Stimulated activated CD4-positive, alpha-beta T cell treated with anti-CD3 and anti-CD28 coated beads, TNF-alpha, amount 100 ng/mL, for 48 hours (primary cell): ENCODE measurements around the gene PRKAR1B.

ENCODE experiments used
- DNase-seq, 3 donors: peaks; one replicate each; pipeline ENCODE4 v3.0.0-alpha.2; 2020; ENCODE audit warnings: low read depth in 3 of 3

The PRKAR1B gene

GRCh38 chr7:721619-722248, 5.3 kb downstream of the PRKAR1B start:
- DNase-seq: no peak

DNA sequence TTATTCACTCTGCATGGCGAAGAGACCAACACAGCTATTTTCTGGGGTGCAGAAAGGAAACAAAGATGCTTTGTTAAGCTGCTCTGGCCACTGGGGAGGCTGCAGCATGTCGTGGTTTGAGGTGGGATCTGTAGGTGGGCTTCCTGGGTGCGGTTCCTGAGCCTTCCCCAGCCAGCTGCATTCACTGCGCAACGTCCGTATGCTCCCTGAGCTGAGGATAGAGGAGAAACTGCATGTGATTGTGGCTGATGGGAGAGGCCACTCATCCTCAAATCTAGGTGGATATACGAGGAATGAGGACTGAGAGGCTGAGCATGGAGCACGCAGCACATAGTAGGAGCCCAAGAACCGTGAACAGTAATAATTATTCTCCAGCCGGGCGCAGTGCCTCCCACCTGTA, 10.4 kb downstream of the PRKAR1B start:
- no peak for DNase-seq

GRCh38 chr7:716222-716621, 10.9 kb downstream of the PRKAR1B start:
- DNase-seq: no peak

DNA sequence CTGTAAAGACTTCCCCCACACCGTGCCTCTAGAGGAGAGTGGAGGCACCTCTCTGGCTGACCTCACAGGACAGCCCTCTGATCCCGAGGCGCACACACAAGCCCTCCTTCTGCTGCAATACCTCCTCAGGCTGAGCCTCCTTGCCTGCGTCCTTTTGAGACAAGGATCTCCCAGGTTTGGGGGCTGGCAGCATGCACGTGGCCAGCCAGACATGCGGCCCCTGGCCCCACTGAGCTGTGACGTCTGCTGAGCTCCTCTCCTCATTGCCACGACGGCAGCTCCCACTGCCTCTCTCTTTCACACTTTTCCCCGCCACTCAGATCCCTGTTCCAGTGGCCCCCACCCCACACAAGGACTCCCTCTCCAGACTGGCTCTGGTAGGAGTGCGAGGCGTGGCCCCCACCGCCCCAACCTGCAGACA, 12.8 kb downstream of the PRKAR1B start:
- DNase-seq: no peak

DNA sequence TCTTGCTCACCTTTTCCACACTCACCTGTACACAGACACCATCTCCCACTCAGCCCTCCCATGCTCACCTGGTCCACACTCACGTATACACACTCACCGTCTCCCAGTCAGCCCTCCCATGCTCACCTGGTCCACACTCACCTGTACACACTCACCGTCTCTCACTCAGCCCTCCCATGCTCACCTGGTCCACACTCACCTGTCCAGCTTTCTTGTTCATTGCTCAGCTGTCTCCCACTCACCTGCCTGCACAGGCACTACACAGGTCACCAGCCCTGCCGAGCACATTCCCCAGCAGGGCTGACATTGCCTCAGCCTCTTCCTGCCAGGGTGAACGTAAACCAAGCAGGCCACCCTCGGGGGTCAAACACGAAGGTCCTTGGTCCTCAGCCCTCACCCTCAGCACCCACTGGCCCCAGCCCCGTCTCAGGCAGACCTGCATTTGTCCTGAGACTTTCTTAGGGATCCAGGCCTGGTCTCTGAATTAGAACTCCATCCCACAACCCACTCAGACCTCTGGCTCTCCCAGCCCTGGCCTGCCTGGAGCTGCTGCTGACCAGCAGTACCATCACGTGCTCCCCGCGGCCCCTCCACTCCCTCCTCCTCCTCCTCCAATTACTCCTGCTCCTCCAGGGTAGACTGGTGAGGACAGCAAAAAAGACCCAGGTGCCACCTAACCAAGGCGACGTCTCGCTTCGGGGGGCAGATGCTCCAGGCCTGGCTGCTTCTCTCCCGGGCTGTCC, 13.4 kb downstream of the PRKAR1B start:
- DNase-seq: no peak

DNA sequence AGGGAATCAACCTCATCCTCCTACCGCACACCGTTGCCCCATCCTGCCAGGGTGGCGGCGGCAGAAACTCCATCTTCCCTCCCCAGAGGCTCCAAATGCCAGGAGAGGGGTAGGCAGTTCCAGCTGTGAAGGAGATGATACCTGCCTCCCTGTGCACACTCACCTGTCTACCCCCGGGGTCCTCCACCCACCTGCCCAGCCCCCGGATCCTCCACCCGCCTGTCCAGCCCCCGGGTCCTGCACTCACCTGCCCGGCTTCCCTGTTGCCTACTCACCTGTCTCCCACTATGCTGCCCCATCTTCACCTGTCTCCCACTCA, 14.0 kb downstream of the PRKAR1B start:
- no peak for DNase-seq

DNA sequence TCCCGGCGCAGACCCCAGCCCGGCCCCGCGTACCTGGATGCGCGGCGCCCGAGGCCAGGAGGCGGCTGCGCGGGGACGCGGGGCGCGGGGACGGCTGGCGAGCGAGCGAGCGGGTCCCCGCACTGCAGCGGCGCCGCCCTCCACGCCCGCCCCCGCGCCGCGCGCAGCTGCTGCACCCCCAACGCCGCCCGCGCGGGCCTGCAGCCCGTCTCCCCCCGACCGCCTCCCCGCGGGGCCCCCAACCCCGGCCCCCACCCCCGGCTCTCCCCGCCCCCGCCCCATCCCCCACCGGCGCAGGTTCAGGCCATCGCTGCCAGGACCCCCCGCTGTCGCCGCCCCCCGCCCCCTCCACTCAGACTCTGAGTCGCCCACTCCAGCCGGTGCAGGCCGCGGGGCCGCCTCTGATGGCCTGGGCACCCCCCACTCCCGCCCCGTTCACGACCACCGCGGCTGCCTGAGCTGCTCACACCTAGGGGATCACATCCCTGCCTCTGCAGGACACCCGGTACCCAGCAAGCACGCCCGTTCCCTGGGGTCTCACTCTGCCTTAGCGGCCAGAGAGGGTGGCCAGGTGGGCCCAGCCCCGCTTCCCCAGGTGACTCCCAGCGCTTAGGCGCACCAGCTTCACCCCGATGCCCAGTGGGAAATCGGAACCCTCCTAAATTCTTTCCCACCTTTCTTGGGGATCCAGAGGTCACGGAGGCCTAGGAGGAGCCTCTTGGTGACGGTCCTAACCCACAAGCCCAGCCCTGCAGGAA, 14.5 kb downstream of the PRKAR1B start:
- no peak for DNase-seq

GRCh38 chr7:711922-712380, 15.1 kb downstream of the PRKAR1B start:
- DNase-seq: no peak

DNA sequence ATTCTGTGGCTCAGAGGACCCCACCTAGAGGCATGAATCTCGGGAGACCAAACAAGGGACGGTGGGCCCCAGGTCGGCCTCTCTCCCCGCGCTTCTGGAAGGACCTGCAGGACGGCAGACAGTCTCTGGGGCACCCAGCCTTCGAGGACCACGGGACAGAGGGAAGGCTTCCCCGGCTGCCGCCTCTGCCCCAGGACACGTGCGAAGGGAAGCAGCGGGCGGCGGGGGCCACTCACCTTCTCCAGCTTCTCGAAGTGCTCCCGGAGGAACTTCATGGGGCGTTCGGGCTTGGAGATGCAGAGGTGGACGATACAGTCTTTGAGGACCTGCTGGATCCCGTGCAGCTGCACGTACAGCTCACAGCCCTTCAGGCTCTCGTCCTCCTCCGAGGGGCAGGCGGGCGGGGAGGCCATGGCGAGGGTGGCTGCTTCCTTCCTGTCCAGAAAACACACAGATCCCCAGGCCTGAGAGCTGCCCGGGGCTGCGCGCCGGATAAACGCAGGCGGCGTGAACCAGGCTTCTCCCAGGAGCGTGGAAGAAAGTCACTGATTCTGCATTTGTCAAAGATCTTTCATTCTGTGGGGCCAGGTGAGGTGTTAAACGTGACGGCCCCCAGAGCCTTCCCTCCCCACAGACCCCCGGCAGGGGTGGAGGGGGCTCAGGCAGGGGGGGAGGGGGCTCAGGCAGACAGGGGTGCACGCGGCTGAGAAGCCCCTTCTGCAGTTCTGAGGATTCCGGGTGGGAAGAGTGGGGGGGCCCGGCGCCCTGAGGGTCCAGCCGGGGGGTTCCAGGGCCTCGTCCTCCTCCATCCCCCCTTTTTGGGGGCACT, 15.8 kb downstream of the PRKAR1B start:
- no peak for DNase-seq

- DNase-seq: no peak
Observed at GRCh38 chr7:710161-710560, 16.9 kb downstream of the PRKAR1B start.

- DNase-seq: no peak
Observed at GRCh38 chr7:707296-708000, 19.6 kb downstream of the PRKAR1B start.

DNA sequence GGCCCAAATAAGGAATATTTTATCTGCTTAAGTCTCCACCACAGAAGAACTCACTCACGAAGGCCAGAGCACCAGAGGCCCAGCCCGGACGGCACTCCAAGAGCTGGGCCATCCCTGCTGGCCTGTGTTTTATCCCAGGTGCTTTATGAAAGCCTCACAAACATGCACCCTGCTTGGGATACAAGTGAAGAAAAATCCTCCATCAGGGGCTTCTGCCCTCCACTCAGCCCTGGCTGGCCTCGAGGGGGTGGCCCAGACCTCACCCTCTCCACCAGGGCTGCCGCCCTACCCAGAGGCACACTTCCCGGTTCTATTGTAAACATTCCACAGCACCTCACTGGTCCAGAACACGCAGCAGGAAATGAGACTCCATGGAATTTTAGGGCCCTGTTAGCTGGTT, 20.4 kb downstream of the PRKAR1B start:
- DNase-seq: no peak

DNA sequence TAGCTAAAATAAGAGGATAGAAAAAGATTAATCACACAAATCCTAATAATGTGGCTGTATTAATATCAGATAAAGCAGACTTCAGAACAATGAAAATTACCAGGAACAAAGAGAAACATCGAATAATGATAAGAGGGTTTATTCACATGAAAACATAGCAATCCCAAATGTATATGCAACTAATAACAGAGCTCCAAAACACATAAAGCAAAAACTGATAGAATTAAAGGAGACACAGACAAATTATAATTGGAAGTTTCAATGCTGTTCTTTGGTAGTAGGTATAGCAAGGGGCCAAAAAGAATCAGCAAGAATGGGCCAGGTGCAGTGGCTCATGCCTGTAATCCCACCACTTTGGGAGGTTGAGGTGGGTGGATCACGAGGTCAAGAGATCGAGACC, 24.0 kb downstream of the PRKAR1B start:
- DNase-seq: no peak

GRCh38 chr7:701086-701671, 25.9 kb downstream of the PRKAR1B start:
- DNase-seq: no peak

DNA sequence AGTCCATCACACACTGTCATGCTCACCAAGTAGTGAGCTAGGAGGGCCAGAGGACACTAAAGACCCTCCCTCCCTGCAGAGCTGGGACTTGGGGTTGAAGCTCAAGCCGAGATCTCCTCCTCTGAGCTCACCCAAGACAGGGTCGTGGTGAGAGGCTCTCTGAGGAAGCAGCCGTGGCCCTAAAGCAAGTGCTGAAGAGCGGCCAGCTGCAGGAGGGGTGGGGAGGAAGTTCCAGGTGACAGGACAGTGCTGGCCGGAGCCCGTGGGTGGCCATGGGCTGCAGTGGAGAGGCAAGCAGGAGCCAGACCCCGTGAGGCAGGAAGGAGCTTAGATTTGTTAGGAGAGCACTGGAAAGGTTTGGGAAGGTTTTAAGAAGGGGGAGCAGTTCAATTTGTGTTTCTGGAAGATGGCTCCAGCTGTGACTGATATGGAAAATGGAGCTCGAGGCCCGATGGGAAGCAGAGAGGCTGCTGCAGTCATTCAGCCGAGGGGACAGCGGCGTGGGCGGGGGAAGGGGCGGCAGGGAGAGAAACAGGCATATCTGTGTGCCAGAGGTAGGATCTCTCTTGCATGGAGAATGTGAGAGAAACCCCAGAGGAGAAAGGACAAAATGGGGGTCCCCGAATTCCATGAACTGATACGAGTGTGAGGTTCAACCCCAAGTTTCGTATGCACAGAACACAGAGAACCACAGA, 27.5 kb downstream of the PRKAR1B start:
- DNase-seq: no peak

- no peak for DNase-seq
Observed at GRCh38 chr7:698515-699475, 28.3 kb downstream of the PRKAR1B start.

DNA sequence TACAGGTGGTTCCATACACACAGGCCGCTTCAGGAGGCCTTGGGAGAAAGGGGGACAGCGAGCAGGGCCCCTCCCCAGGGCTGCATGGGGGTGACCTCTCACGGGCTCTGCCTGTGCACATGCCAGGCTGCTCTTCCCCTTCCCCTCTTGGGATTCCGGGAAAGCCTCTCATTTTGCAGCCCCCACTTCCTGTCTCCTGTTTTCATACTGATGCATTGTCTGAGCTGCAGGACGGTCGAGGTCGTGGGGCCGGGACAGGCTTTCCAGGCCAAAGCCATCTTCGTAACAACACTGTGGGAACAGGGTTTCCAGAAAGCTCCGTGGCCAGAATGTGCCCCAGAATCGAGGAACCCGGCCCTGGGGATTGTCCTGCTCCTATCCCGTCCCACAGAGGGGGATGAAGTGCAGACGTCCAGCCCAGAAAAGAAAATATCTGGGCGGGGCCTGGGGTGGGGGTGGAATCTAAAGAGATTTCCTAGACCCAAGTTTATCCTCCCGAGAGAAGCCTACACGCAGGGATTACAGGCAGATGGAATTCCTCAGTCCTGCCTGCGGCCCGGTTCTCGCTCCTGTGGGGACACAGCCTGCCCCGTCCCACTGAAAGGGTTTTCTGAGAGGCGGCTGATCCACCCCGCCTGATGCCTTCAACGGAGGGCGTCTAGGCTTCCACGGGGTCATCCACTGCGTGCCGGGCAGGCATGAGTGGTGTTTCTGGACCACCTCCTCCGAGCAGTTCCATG, 30.1 kb downstream of the PRKAR1B start:
- no peak for DNase-seq

DNA sequence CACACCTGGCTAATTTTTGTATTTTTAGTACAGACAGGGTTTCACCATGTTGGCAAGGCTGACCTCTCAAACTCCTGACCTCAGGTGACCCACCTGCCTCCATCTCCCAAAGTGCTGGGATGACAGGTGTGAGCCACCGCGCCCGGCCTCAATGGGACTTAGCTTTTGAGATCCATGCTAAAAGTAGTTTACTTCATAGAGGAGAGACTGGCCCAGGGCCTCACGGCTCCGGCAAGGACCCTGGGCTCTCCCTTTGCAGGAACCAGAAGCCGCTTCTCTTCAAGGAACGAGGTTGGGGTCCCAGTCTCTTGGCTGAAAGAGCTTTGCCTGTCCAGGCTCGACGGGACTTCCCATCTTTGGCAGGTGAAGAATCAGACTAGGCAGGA, 30.7 kb downstream of the PRKAR1B start:
- no peak for DNase-seq

GRCh38 chr7:693280-693679, 33.8 kb downstream of the PRKAR1B start:
- no peak for DNase-seq
